H1 (cell line): ENCODE measurements around the gene PLCB2. TPM values are rescaled to one million over a fixed set of nuclear protein-coding genes. Genes with fewer than 3 reads are reported as not detected.

ENCODE experiments used
- CTCF ChIA-PET: fragments of 300-600 bp; sonication (Branson Sonifier 250); formaldehyde crosslinking; loops from one replicate; lab custom pipeline; 2021; ENCODE audit not compliant: partially characterized antibody; lab: Charles Lee
- POLR2A ChIA-PET: fragments of 300-600 bp; sonication (Branson Sonifier 250); formaldehyde crosslinking; loops from one replicate; lab custom pipeline; 2021; ENCODE audit warnings: inconsistent platforms; ENCODE audit not compliant: partially characterized antibody; lab: Charles Lee
- DNase-seq, 2 experiments: peaks; one replicate each; pipeline versions ENCODE4 v3.0.0 to v3.0.0-alpha.2; 2010 to 2022; ENCODE audit warnings: low spot score in 2 of 2, low read depth in 1 of 2, mixed read lengths in 1 of 2
- FAIRE-seq: peaks from 2 replicates; lab custom pipeline; 2011; peaks lifted over from hg19 to GRCh38; lab: Jason Lieb, UNC
- H2AFZ ChIP-seq: 2 replicates; pipeline ENCODE4 v1.8.1; 2012; ENCODE audit warnings: low read length, inconsistent platforms
- H2AK5ac ChIP-seq: 2 replicates; pipeline ENCODE4 v1.6.1; 2013; ENCODE audit warnings: low read depth, low read length
- H2BK120ac ChIP-seq: replicated peaks from 2 replicates; pipeline ENCODE3; 2013; ENCODE audit warnings: low read depth, low read length, inconsistent platforms
- H2BK12ac ChIP-seq: 2 replicates; pipeline ENCODE4 v1.6.1; 2013; ENCODE audit warnings: low read depth, low read length
- H2BK15ac ChIP-seq: 2 replicates; pipeline ENCODE4 v1.6.1; 2013; ENCODE audit warnings: low read length
- H2BK20ac ChIP-seq: 2 replicates; pipeline ENCODE4 v1.6.1; 2013; ENCODE audit warnings: low read length
- H2BK5ac ChIP-seq: 2 replicates; pipeline ENCODE4 v1.6.1; 2013; ENCODE audit warnings: low read depth, low read length
- H3K14ac ChIP-seq: 2 replicates; pipeline ENCODE4 v1.6.1; 2013; ENCODE audit warnings: inconsistent platforms; ENCODE audit not compliant: insufficient read length
- H3K18ac ChIP-seq: 2 replicates; pipeline ENCODE4 v1.6.1; 2013; ENCODE audit warnings: low read length; ENCODE audit errors: extremely low read depth
- H3K23ac ChIP-seq: 2 replicates; pipeline ENCODE4 v1.6.1; 2013; ENCODE audit warnings: inconsistent platforms; ENCODE audit not compliant: insufficient read length
- H3K23me2 ChIP-seq: 2 replicates; pipeline ENCODE4 v1.6.1; 2013; ENCODE audit warnings: low read depth, low read length
- H3K27ac ChIP-seq: 2 replicates; pipeline ENCODE4 v1.6.1; 2011; ENCODE audit warnings: low read depth, low read length, inconsistent platforms
- H3K27me3 ChIP-seq, 4 experiments: replicated peaks in 1 of 4; 1 replicate in 1 of 4; 2 replicates in 3 of 4; pipeline versions ENCODE4 v1.6.1 to v1.8.1; 2011 to 2013; ENCODE audit warnings: low read length in 3 of 4, mild to moderate bottlenecking in 3 of 4, inconsistent platforms in 2 of 4, mixed read lengths in 2 of 4, moderate library complexity in 1 of 4; ENCODE audit not compliant: control insufficient read depth in 3 of 4, insufficient read depth in 3 of 4; ENCODE audit errors: extremely low read depth in 1 of 4
- H3K36me3 ChIP-seq, 4 experiments: 2 replicates each; pipeline versions ENCODE4 v1.6.1 to v1.8.1; 2011 to 2013; ENCODE audit warnings: mild to moderate bottlenecking in 4 of 4, low read length in 3 of 4, moderate library complexity in 2 of 4, control low read depth in 1 of 4, inconsistent platforms in 1 of 4; ENCODE audit not compliant: insufficient read depth in 4 of 4, control insufficient read depth in 2 of 4
- H3K4ac ChIP-seq: replicated peaks from 2 replicates; pipeline ENCODE3; 2013; ENCODE audit warnings: low read length, low read depth, mixed read lengths, inconsistent platforms; ENCODE audit not compliant: insufficient read length
- H3K4me1 ChIP-seq, 4 experiments: replicated peaks in 1 of 4; 1 replicate in 1 of 4; 2 replicates in 3 of 4; pipeline versions ENCODE4 v1.6.1 to v1.8.1; 2011 to 2013; ENCODE audit warnings: low read length in 3 of 4, inconsistent platforms in 2 of 4, mixed read lengths in 1 of 4; ENCODE audit not compliant: insufficient read depth in 4 of 4, control insufficient read depth in 3 of 4
- H3K4me2 ChIP-seq, 2 experiments: 2 replicates each; pipeline versions ENCODE4 v1.6.1 to v1.8.1; 2011 to 2013; ENCODE audit warnings: low read depth in 2 of 2, low read length in 2 of 2, control low read depth in 1 of 2, inconsistent platforms in 1 of 2, mild to moderate bottlenecking in 1 of 2; ENCODE audit not compliant: insufficient read depth in 1 of 2
- H3K4me3 ChIP-seq, 4 experiments: fragments of 200-600, 300-600 bp in 1 of 4; sonication (generic), shearing (Covaris generic), sonication (Bioruptor Twin) in 1 of 4; 2 replicates each; pipeline versions ENCODE4 v1.5.1 to v1.8.1; 2011 to 2016; ENCODE audit warnings: low read length in 4 of 4, low read depth in 3 of 4, control low read depth in 2 of 4, inconsistent platforms in 2 of 4, mild to moderate bottlenecking in 2 of 4, mixed read lengths in 1 of 4, moderate library complexity in 1 of 4; ENCODE audit not compliant: insufficient read depth in 2 of 4; ENCODE audit errors: extremely low read depth in 1 of 4
- H3K56ac ChIP-seq: replicated peaks from 2 replicates; pipeline ENCODE3; 2013; ENCODE audit warnings: low read depth, mild to moderate bottlenecking, mixed read lengths, low read length, inconsistent platforms; ENCODE audit not compliant: insufficient read length
- H3K79me1 ChIP-seq: 2 replicates; pipeline ENCODE4 v1.6.1; 2013; ENCODE audit warnings: low read depth, low read length, control low read depth
- H3K79me2 ChIP-seq, 2 experiments: 2 replicates each; pipeline versions ENCODE4 v1.6.1 to v1.8.1; 2012 to 2013; ENCODE audit warnings: low read length in 2 of 2, mild to moderate bottlenecking in 2 of 2, inconsistent platforms in 1 of 2; ENCODE audit not compliant: insufficient read depth in 2 of 2, control insufficient read depth in 1 of 2
- H3K9ac ChIP-seq, 4 experiments: replicated peaks in 1 of 4; 1 replicate in 1 of 4; 2 replicates in 3 of 4; pipeline versions ENCODE4 v1.6.1 to v1.8.1; 2011 to 2013; ENCODE audit warnings: low read depth in 3 of 4, low read length in 3 of 4, control low read depth in 2 of 4, mild to moderate bottlenecking in 2 of 4, moderate library complexity in 2 of 4, inconsistent platforms in 1 of 4; ENCODE audit errors: extremely low read depth in 1 of 4
- H3K9me3 ChIP-seq, 2 experiments: 2 replicates each; pipeline versions ENCODE4 v1.6.1 to v1.8.1; 2012 to 2013; ENCODE audit warnings: mild to moderate bottlenecking in 2 of 2, moderate library complexity in 2 of 2, control low read depth in 1 of 2, inconsistent platforms in 1 of 2, low read depth in 1 of 2, low read length in 1 of 2, mixed read lengths in 1 of 2; ENCODE audit not compliant: insufficient read depth in 2 of 2
- H4K20me1 ChIP-seq, 2 experiments: replicated peaks in 1 of 2; 2 replicates each; pipeline versions ENCODE3 to v1.8.1; 2011 to 2013; ENCODE audit warnings: inconsistent platforms in 2 of 2, low read length in 2 of 2, mild to moderate bottlenecking in 1 of 2; ENCODE audit not compliant: insufficient read depth in 2 of 2, control insufficient read depth in 1 of 2
- H4K5ac ChIP-seq: 2 replicates; pipeline ENCODE4 v1.6.1; 2013; ENCODE audit warnings: low read length, low read depth, mixed read lengths, inconsistent platforms; ENCODE audit not compliant: insufficient read length
- H4K8ac ChIP-seq: 2 replicates; pipeline ENCODE4 v1.8.0; 2013; ENCODE audit warnings: mild to moderate bottlenecking, moderate library complexity, low read length, inconsistent platforms; ENCODE audit not compliant: insufficient read depth; ENCODE audit errors: extremely low read depth
- H4K91ac ChIP-seq: replicated peaks from 2 replicates; pipeline ENCODE3; 2013; ENCODE audit warnings: low read length, mixed read lengths, inconsistent platforms; ENCODE audit not compliant: insufficient read length
- BACH1 ChIP-seq: IDR thresholded peaks from 2 replicates; pipeline ENCODE4 v1.6.1; 2012; ENCODE audit warnings: low read length, improper control_type of control experiment
- CHD1 ChIP-seq: IDR thresholded peaks from 2 replicates; pipeline ENCODE4 v1.6.1; 2012; ENCODE audit warnings: low read depth, low read length, improper control_type of control experiment
- GABPA ChIP-seq: IDR thresholded peaks from 2 replicates; pipeline ENCODE4 v1.6.1; 2011; ENCODE audit warnings: mild to moderate bottlenecking, low read length, moderate library complexity, borderline replicate concordance; ENCODE audit not compliant: insufficient read depth
- HDAC6 ChIP-seq: IDR thresholded peaks from one replicate; pipeline ENCODE4 v1.7.1; 2012; ENCODE audit warnings: low read depth, mild to moderate bottlenecking, inconsistent platforms, low read length, moderate library complexity
- JUN ChIP-seq: IDR thresholded peaks from 2 replicates; pipeline ENCODE4 v1.6.1; 2011; ENCODE audit warnings: low read depth, mild to moderate bottlenecking, improper control_type of control experiment, low read length
- KDM4A ChIP-seq: IDR thresholded peaks from one replicate; pipeline ENCODE4 v1.7.1; 2012; ENCODE audit warnings: low read depth, mild to moderate bottlenecking, moderate library complexity, low read length, inconsistent platforms; ENCODE audit not compliant: severe bottlenecking
- MAFK ChIP-seq: IDR thresholded peaks from 2 replicates; pipeline ENCODE4 v1.6.1; 2012; ENCODE audit warnings: low read depth, mild to moderate bottlenecking, improper control_type of control experiment, low read length
- RFX5 ChIP-seq: IDR thresholded peaks from 2 replicates; pipeline ENCODE4 v1.6.1; 2011; ENCODE audit warnings: low read depth, low read length, improper control_type of control experiment, borderline replicate concordance
- RXRA ChIP-seq: IDR thresholded peaks from 2 replicates; pipeline ENCODE4 v1.6.1; 2011; ENCODE audit warnings: low read depth, mild to moderate bottlenecking, low read length, moderate library complexity; ENCODE audit not compliant: insufficient read depth
- SIN3A ChIP-seq, 2 experiments: IDR thresholded peaks in 1 of 2; conservative IDR thresholded peaks in 1 of 2; 2 replicates each; pipeline ENCODE4 v1.6.1; 2011 to 2012; ENCODE audit warnings: low read length in 2 of 2, improper control_type of control experiment in 1 of 2, low read depth in 1 of 2, mild to moderate bottlenecking in 1 of 2
- SIX5 ChIP-seq: IDR thresholded peaks from 2 replicates; pipeline ENCODE4 v1.6.1; 2011; ENCODE audit warnings: mild to moderate bottlenecking, low read depth, low read length
- SP4 ChIP-seq: IDR thresholded peaks from 2 replicates; pipeline ENCODE4 v1.6.1; 2012; ENCODE audit warnings: low read length, inconsistent platforms
- TCF12 ChIP-seq: IDR thresholded peaks from 2 replicates; pipeline ENCODE4 v1.6.1; 2011; ENCODE audit warnings: low read depth, mild to moderate bottlenecking, low read length
- YY1 ChIP-seq: IDR thresholded peaks from 2 replicates; pipeline ENCODE4 v1.6.1; 2011; ENCODE audit warnings: low read depth, mild to moderate bottlenecking, low read length
- WGBS, 2 experiments: shearing (Covaris generic) in 1 of 2; methylation state at CpG; one replicate each; pipeline versions ENCODE4 v1.1.6 to v1.1.7; 2013 to 2015; ENCODE audit warnings: low lambda C conversion rate in 2 of 2, mixed read lengths in 2 of 2, inconsistent platforms in 1 of 2, low coverage in 1 of 2, missing lambda C conversion rate in 1 of 2; ENCODE audit not compliant: insufficient replicate concordance in 2 of 2, insufficient coverage in 1 of 2, insufficient read length in 1 of 2; ENCODE audit errors: extremely low coverage in 1 of 2, missing lambda C conversion rate in 1 of 2; 5-methylcytosine and 5-hydroxymethylcytosine counted together
- polyA plus RNA-seq, 7 experiments: library from polyadenylated mRNA; depleted of rRNA in 3 of 7; stranded (reverse) in 5 of 7; unstranded in 2 of 7; fragments of >200 nt in 5 of 7; fragments of 200-250 nt in 2 of 7; gene quantifications; 1 replicate in 5 of 7; 2 replicates in 1 of 7; 4 replicates in 1 of 7; pipeline versions ENCODE4 v1.2.1 to v1.2.3, GENCODE V29; 2011 to 2013; ENCODE audit warnings: missing spikeins in 2 of 7, mixed read lengths in 2 of 7
- total RNA-seq: library from RNA; stranded (reverse); fragmentation: NEBNext Ultra II Directional; extraction: Animal tissue kit (Norgen Biotek cat#: 25700); gene quantifications from 2 replicates; pipeline ENCODE4 v1.2.1, GENCODE V29; 2021

The PLCB2 gene
- total and polyA plus RNA-seq, 2 of the 8 experiments (the other 6 are each of a cell fraction or from before 2014, with no cell fraction given), result 7.2 to 8.4 TPM

- Histone ChIP-seq H3K23me2 (peaks cover 3% of the 10 kb centered on the region; the same call in 1 of the 2 replicates), H4K91ac (no peak overlapping the region), H2AK5ac (no peak overlapping the region; the same call in 1 of the 2 replicates), H3K23ac (no peak overlapping the region), H4K20me1 (peaks cover 0 to 1% of the 10 kb centered on the region in 2 experiments), H4K8ac (no peak overlapping the region), H3K27ac (no peak overlapping the region), H3K4me1 (peaks cover 10 to 34% (median 22%) of the 10 kb centered on the region in 4 experiments), H3K9me3 (no peaks in the 10 kb centered on the region), H3K27me3 (peaks cover 17 to 62% (median 42%) of the 10 kb centered on the region in 4 experiments), H3K14ac (no peak overlapping the region), H3K36me3 (no peaks in the 10 kb centered on the region), H3K79me2 (no peaks in the 10 kb centered on the region), H3K18ac (no peak overlapping the region), H2BK5ac (no peak overlapping the region), H2BK120ac (no peak overlapping the region), H3K79me1 (no peaks in the 10 kb centered on the region; the same call in 1 of the 2 replicates), H2BK20ac (no peak overlapping the region), H2AFZ (no peak overlapping the region), H2BK15ac (no peak overlapping the region), H3K56ac (no peak overlapping the region), H3K4me3 (no peak overlapping the region), H3K9ac (no peak overlapping the region), H3K4me2 (no peak overlapping the region), H4K5ac (no peak overlapping the region), H2BK12ac (no peak overlapping the region), H3K4ac (no peak overlapping the region)
- FAIRE-seq, result no peak
- ChIA-PET CTCF (interaction anchor here (0.6 to 16.2 kb wide), 12 partner anchors 14 to 196 kb away, joined by 3 to 518 read pairs (median 4); partner anchors contain the start of genes CCDC9B, INAFM2 and PLCB2), POLR2A (interaction anchor here (0.5 to 5.4 kb wide), 9 partner anchors 9 to 126 kb away, joined by 3 to 46 read pairs (median 3); partner anchors contain the start of gene PLCB2)
- DNase-seq, result no peak
- 73% methylated on average over 6 of the region's 6 CpGs; no CpG with 5 or more reads in 1 of the 2 experiments for WGBS, 2 experiments
- TF ChIP-seq GABPA, result no peak
- TF ChIP-seq RXRA, result no peak
- no peak for TF ChIP-seq HDAC6
- no peak for TF ChIP-seq SP4
- TF ChIP-seq SIN3A (conservative IDR thresholded peaks at IDR 0.05 in 1 of 2, IDR thresholded peaks at IDR 0.05 in 1 of 2; ENCODE audit: low read depth in 1 of 2, low read length in 2 of 2), result no peak
- no peak for TF ChIP-seq CHD1
- TF ChIP-seq SIX5, result no peak
- no peak for TF ChIP-seq BACH1
- TF ChIP-seq JUN, result no peak
- TF ChIP-seq MAFK, result no peak
- no peak for TF ChIP-seq YY1
- no peak for TF ChIP-seq KDM4A
- no peak for TF ChIP-seq RFX5
- no peak for TF ChIP-seq TCF12
Measured at GRCh38 chr15:40289140-40289775, 18.5 kb downstream of the PLCB2 start.
